IMR-90 (cell line): ENCODE results near the gene CRYBA1. TPM values are rescaled to one million over a fixed set of nuclear protein-coding genes. Genes with fewer than 3 reads are reported as not detected.

Source experiments
- ATAC-seq: fragments of 200-7000 bp; cut with Tn5 transposase; 2 replicates; pipeline ENCODE4 v1.9.1; 2020; ENCODE audit warnings: low read depth, mild to moderate bottlenecking, moderate library complexity
- BruUV-seq: library from RNA; stranded (reverse); fragments of 400-500 nt; replicated peaks from 2 replicates; lab custom pipeline; 2021; lab: Mats Ljungman, UMichigan
- CTCF ChIA-PET: fragments of 300-600 bp; formaldehyde crosslinking; extraction: SDS; loops from one replicate; lab custom pipeline; 2021; ENCODE audit warnings: antibody characterized with exemption; lab: Yijun Ruan, JAX
- POLR2A ChIA-PET: fragments of 300-600 bp; sonication (Branson Sonifier 250); formaldehyde crosslinking; loops from one replicate; lab custom pipeline; 2022; ENCODE audit warnings: antibody characterized with exemption; ENCODE audit not compliant: unreplicated experiment; lab: Charles Lee
- DNase-seq: peaks from one replicate; pipeline ENCODE4 v3.0.0; 2013
- H2AFZ ChIP-seq: replicated peaks from 2 replicates; pipeline ENCODE3; 2013; ENCODE audit warnings: low read length, mild to moderate bottlenecking; ENCODE audit not compliant: poor library complexity
- H2AK5ac ChIP-seq: 2 replicates; pipeline ENCODE4 v1.6.1; 2013; ENCODE audit warnings: low read depth, low read length, inconsistent platforms
- H2AK9ac ChIP-seq: replicated peaks from 2 replicates; pipeline ENCODE3; 2013; ENCODE audit warnings: mild to moderate bottlenecking, low read depth, low read length, moderate library complexity; ENCODE audit not compliant: poor library complexity
- H2BK120ac ChIP-seq: 2 replicates; pipeline ENCODE4 v1.6.1; 2013; ENCODE audit warnings: low read depth, low read length, inconsistent platforms
- H2BK15ac ChIP-seq: 3 replicates; pipeline ENCODE4 v1.6.1; 2013; ENCODE audit warnings: low read depth, low read length, inconsistent platforms
- H2BK20ac ChIP-seq: 2 replicates; pipeline ENCODE4 v1.6.1; 2013; ENCODE audit warnings: low read depth, mild to moderate bottlenecking, inconsistent platforms, low read length, moderate library complexity
- H2BK5ac ChIP-seq: 2 replicates; pipeline ENCODE4 v1.6.1; 2013; ENCODE audit warnings: mild to moderate bottlenecking, low read depth, low read length, inconsistent platforms; ENCODE audit not compliant: poor library complexity, severe bottlenecking
- H3K14ac ChIP-seq: replicated peaks from 2 replicates; pipeline ENCODE4 v1.6.1; 2013; ENCODE audit warnings: low read depth, low read length, inconsistent platforms
- H3K18ac ChIP-seq: 2 replicates; pipeline ENCODE4 v1.6.1; 2013; ENCODE audit warnings: low read depth, low read length, control low read depth
- H3K23ac ChIP-seq: 2 replicates; pipeline ENCODE4 v1.6.1; 2013; ENCODE audit warnings: low read depth, low read length, inconsistent platforms
- H3K27ac ChIP-seq: 2 replicates; pipeline ENCODE4 v1.5.1; 2013; ENCODE audit warnings: mild to moderate bottlenecking, control low read depth, low read length; ENCODE audit not compliant: insufficient read depth
- H3K27me3 ChIP-seq: 2 replicates; pipeline ENCODE4 v1.6.1; 2013; ENCODE audit warnings: low read length; ENCODE audit not compliant: control insufficient read depth, insufficient read depth
- H3K36me3 ChIP-seq: 2 replicates; pipeline ENCODE4 v1.6.1; 2013; ENCODE audit warnings: low read length, mixed read lengths; ENCODE audit not compliant: control insufficient read depth, insufficient read depth
- H3K4ac ChIP-seq: 2 replicates; pipeline ENCODE4 v1.6.1; 2013; ENCODE audit warnings: low read depth, low read length, inconsistent platforms
- H3K4me1 ChIP-seq: 2 replicates; pipeline ENCODE4 v1.6.1; 2013; ENCODE audit warnings: low read length, mixed read lengths; ENCODE audit not compliant: control insufficient read depth, insufficient read depth
- H3K4me2 ChIP-seq: 2 replicates; pipeline ENCODE4 v1.6.1; 2013; ENCODE audit warnings: low read depth, mild to moderate bottlenecking, control low read depth, low read length, moderate library complexity
- H3K4me3 ChIP-seq: 2 replicates; pipeline ENCODE4 v1.5.1; 2013; ENCODE audit warnings: low read depth, mild to moderate bottlenecking, control low read depth, low read length, moderate library complexity; ENCODE audit not compliant: insufficient read depth
- H3K56ac ChIP-seq: 2 replicates; pipeline ENCODE4 v1.6.1; 2013; ENCODE audit warnings: low read length, inconsistent platforms; ENCODE audit not compliant: insufficient read depth; ENCODE audit errors: extremely low read depth
- H3K79me1 ChIP-seq, 2 experiments: 2 replicates each; pipeline ENCODE4 v1.6.1; 2013; ENCODE audit warnings: low read length in 2 of 2, inconsistent platforms in 1 of 2, low read depth in 1 of 2
- H3K9ac ChIP-seq: 2 replicates; pipeline ENCODE4 v1.6.1; 2013; ENCODE audit warnings: low read depth, low read length, control low read depth
- H3K9me1 ChIP-seq: 2 replicates; pipeline ENCODE4 v1.6.1; 2013; ENCODE audit warnings: low read length, inconsistent platforms; ENCODE audit not compliant: insufficient read depth
- H3K9me3 ChIP-seq: 2 replicates; pipeline ENCODE4 v1.6.1; 2013; ENCODE audit warnings: low read length; ENCODE audit not compliant: control insufficient read depth, insufficient read depth
- H4K20me1 ChIP-seq: 2 replicates; pipeline ENCODE4 v1.6.1; 2013; ENCODE audit warnings: low read length, inconsistent platforms; ENCODE audit not compliant: insufficient read depth
- H4K5ac ChIP-seq: 2 replicates; pipeline ENCODE4 v1.6.1; 2013; ENCODE audit warnings: mild to moderate bottlenecking, low read depth, low read length, control low read depth
- H4K8ac ChIP-seq, 2 experiments: 2 replicates each; pipeline ENCODE4 v1.6.1; 2013; ENCODE audit warnings: low read depth in 2 of 2, low read length in 2 of 2, control low read depth in 1 of 2, inconsistent platforms in 1 of 2
- H4K91ac ChIP-seq: 2 replicates; pipeline ENCODE4 v1.6.1; 2013; ENCODE audit warnings: low read depth, low read length, inconsistent platforms; ENCODE audit not compliant: insufficient read depth
- BHLHE40 ChIP-seq: fragments of 150-350 bp; IDR thresholded peaks from 2 replicates; pipeline ENCODE4 v1.6.1; 2016; ENCODE audit warnings: mild to moderate bottlenecking, low read depth, low read length
- CEBPB ChIP-seq: IDR thresholded peaks from 2 replicates; pipeline ENCODE4 v1.6.1; 2012; ENCODE audit warnings: low read depth, low read length, improper control_type of control experiment
- CHD1 ChIP-seq: IDR thresholded peaks from 2 replicates; pipeline ENCODE4 v1.6.1; 2012; ENCODE audit warnings: low read depth, low read length, improper control_type of control experiment
- CTCF ChIP-seq: conservative IDR thresholded peaks from 2 replicates; pipeline ENCODE4 v1.5.1; 2012; ENCODE audit warnings: mild to moderate bottlenecking, low read depth, low read length, improper control_type of control experiment
- ELK1 ChIP-seq: fragments of 150-350 bp; IDR thresholded peaks from 2 replicates; pipeline ENCODE4 v1.6.1; 2016; ENCODE audit warnings: low read depth, mild to moderate bottlenecking, low read length, moderate library complexity, borderline replicate concordance
- FOS ChIP-seq: fragments of 150-350 bp; IDR thresholded peaks from 2 replicates; pipeline ENCODE4 v1.6.1; 2016; ENCODE audit warnings: low read depth, low read length
- MAFK ChIP-seq: IDR thresholded peaks from 2 replicates; pipeline ENCODE4 v1.6.1; 2012; ENCODE audit warnings: low read depth, low read length, improper control_type of control experiment
- MAZ ChIP-seq: IDR thresholded peaks from 2 replicates; pipeline ENCODE4 v1.6.1; 2012; ENCODE audit warnings: low read depth, mild to moderate bottlenecking, low read length, improper control_type of control experiment, moderate library complexity, borderline replicate concordance
- MXI1 ChIP-seq: IDR thresholded peaks from 2 replicates; pipeline ENCODE4 v1.6.1; 2012; ENCODE audit warnings: low read depth, mild to moderate bottlenecking, low read length, moderate library complexity, borderline replicate concordance
- NFE2L2 ChIP-seq: fragments of 150-350 bp; IDR thresholded peaks from 2 replicates; pipeline ENCODE4 v1.6.1; 2016; ENCODE audit warnings: low read depth, mild to moderate bottlenecking, low read length
- POLR2A ChIP-seq: IDR thresholded peaks from 2 replicates; pipeline ENCODE4 v1.6.1; 2012; ENCODE audit warnings: mild to moderate bottlenecking, low read depth, low read length
- RAD21 ChIP-seq: IDR thresholded peaks from 2 replicates; pipeline ENCODE4 v1.6.1; 2012; ENCODE audit warnings: low read length, improper control_type of control experiment
- RCOR1 ChIP-seq: IDR thresholded peaks from 2 replicates; pipeline ENCODE4 v1.6.1; 2012; ENCODE audit warnings: mild to moderate bottlenecking, low read length, improper control_type of control experiment; ENCODE audit not compliant: insufficient replicate concordance
- RFX5 ChIP-seq: IDR thresholded peaks from 2 replicates; pipeline ENCODE4 v1.8.0; 2012; ENCODE audit warnings: low read depth, mild to moderate bottlenecking, low read length, moderate library complexity
- SMC3 ChIP-seq: fragments of 150-350 bp; IDR thresholded peaks from 2 replicates; pipeline ENCODE4 v1.6.1; 2016; ENCODE audit warnings: low read depth, mild to moderate bottlenecking, antibody characterized with exemption, low read length, moderate library complexity
- USF2 ChIP-seq: fragments of 150-350 bp; IDR thresholded peaks from 2 replicates; pipeline ENCODE4 v1.6.1; 2017; ENCODE audit warnings: mild to moderate bottlenecking, antibody characterized with exemption, low read length, low read depth
- WGBS, 2 experiments: methylation state at CpG; one replicate each; pipeline versions ENCODE4 v1.1.5 to v1.1.7; 2013; ENCODE audit warnings: missing lambda C conversion rate in 2 of 2; ENCODE audit not compliant: insufficient read length in 1 of 2; ENCODE audit errors: extremely low coverage in 2 of 2; 5-methylcytosine and 5-hydroxymethylcytosine counted together
- dilution Hi-C: fragments of 300-500 bp; cut with HindIII; formaldehyde crosslinking; loops from one replicate; pipeline ENCODE4 v1.14.3; 2018; ENCODE audit warnings: low sequenced_read_pairs; ENCODE audit not compliant: unreplicated experiment
- in situ Hi-C: fragments of 300-500 bp; cut with MboI; formaldehyde crosslinking; loops from 3 replicates; pipeline ENCODE4 v1.14.3; 2019; ENCODE audit warnings: low sequenced_read_pairs, inconsistent platforms, mixed read lengths
- intact Hi-C: fragments of 100-400 bp; cut with micrococcal nuclease; formaldehyde crosslinking; loops from 2 replicates; pipeline ENCODE4 v1.10.0; 2022
- polyA plus RNA-seq, 3 experiments: library from polyadenylated mRNA; depleted of rRNA; stranded (reverse); fragments of >200 nt; gene quantifications; 2 replicates each; pipeline ENCODE4 v1.2.3, GENCODE V29; 2012; ENCODE audit warnings: low replicate concordance in 1 of 3
- total RNA-seq: library from RNA; depleted of rRNA; stranded (reverse); fragments of >200 nt; gene quantifications from 2 replicates; pipeline ENCODE4 v1.2.3, GENCODE V29; 2012

The CRYBA1 gene
- total and polyA plus RNA-seq, 2 of the 4 experiments (the other 2 are of a cell fraction): not detected

- H3K14ac ChIP-seq: peak overlapping the region; percentile 30
- 0 out of 2 replicates have a peak, but pooled peaks cover 2% of the 10 kb centered on the region for H3K27me3 ChIP-seq
- DNase-seq (peak; percentile 6), ATAC-seq (no peak)
- in situ Hi-C loops (no loop called here), intact Hi-C loops (no loop called here), dilution Hi-C loops (no loop called here)
- H4K20me1 ChIP-seq: no peaks in the 10 kb centered on the region
- no peak overlapping the region for H4K91ac ChIP-seq
- H2BK15ac ChIP-seq: peak overlapping the region; percentile 47; the same call in 2 of the 3 replicates
- no peak overlapping the region for H3K27ac ChIP-seq
- no peak overlapping the region for H3K56ac ChIP-seq
- no peak overlapping the region for H3K4ac ChIP-seq
- H2AK9ac ChIP-seq: no peak overlapping the region
- no peak overlapping the region for H4K8ac ChIP-seq
- POLR2A ChIA-PET: no interaction called here
- H4K5ac ChIP-seq: no peak overlapping the region
- TF ChIP-seq ELK1 (no peak), USF2 (no peak), BHLHE40 (no peak), RCOR1 (no peak), MAFK (no peak), POLR2A (no peak), RFX5 (no peak), MAZ (no peak), CHD1 (no peak), RAD21 (no peak), MXI1 (no peak), NFE2L2 (no peak), SMC3 (no peak), FOS (no peak), CEBPB (no peak), CTCF (no peak)
- H2BK5ac ChIP-seq: no peak overlapping the region
- H2AFZ ChIP-seq: no peak overlapping the region
- H2AK5ac ChIP-seq: no peak overlapping the region; the same call in 1 of the 2 replicates
- H3K9ac ChIP-seq: no peak overlapping the region
- H3K4me2 ChIP-seq: no peak overlapping the region
- H3K18ac ChIP-seq: no peak overlapping the region
- H3K36me3 ChIP-seq: no peaks in the 10 kb centered on the region
- peaks cover 15% of the 10 kb centered on the region for H3K9me1 ChIP-seq
- H3K4me3 ChIP-seq: no peak overlapping the region
- 83% methylated on average over 2 of the region's 5 CpGs; no CpG with 5 or more reads in 1 of the 2 experiments for WGBS, 2 experiments
- no peak overlapping the region for H3K23ac ChIP-seq
- H2BK20ac ChIP-seq: peak overlapping the region; percentile 24; the same call in 1 of the 2 replicates
- no TSS peak for BruUV-seq
- H3K9me3 ChIP-seq: no peaks in the 10 kb centered on the region
- no peaks in the 10 kb centered on the region for H3K79me1 ChIP-seq
- CTCF ChIA-PET: interaction anchor here (0.6 to 1.3 kb wide), 2 partner anchors 63 to 64 kb away, joined by 3 to 4 read pairs; no protein-coding TSS in a partner anchor
- H3K4me1 ChIP-seq: peaks cover 2% of the 10 kb centered on the region; the same call in 1 of the 2 replicates
- H2BK120ac ChIP-seq: no peak overlapping the region
Measured at GRCh38 chr17:29212681-29213121, 34.0 kb upstream of the CRYBA1 start.
